ENCODE results near the gene TRIP13. TPM values are rescaled to one million over a fixed set of nuclear protein-coding genes. Genes with fewer than 3 reads are reported as not detected.

TRIP13 gene
- total RNA-seq, 1 experiment from 2014 or later = 42.6 TPM

GRCh38 chr5:961002-961710 lies 68.5 kb downstream of the TRIP13 start:
- Histone ChIP-seq H3K27me3 (ENCODE audit: insufficient read depth, low read length) (no peaks in the 10 kb centered on the region), H3K79me2 (ENCODE audit: insufficient read depth, low read length) (no peaks in the 10 kb centered on the region), H4K91ac (ENCODE audit: insufficient read length, low read depth, low read length) (no peak overlapping the region), H4K5ac (ENCODE audit: insufficient read length, low read depth, low read length) (no peak overlapping the region), H2AFZ (ENCODE audit: low read length) (no peak overlapping the region), H3K9me3 (ENCODE audit: control insufficient read depth, low read depth, low read length) (no peaks in the 10 kb centered on the region), H3K27ac (ENCODE audit: insufficient read length, low read depth, low read length) (no peak overlapping the region), H3K23me2 (ENCODE audit: insufficient read length, low read depth, low read length, poor library complexity, severe bottlenecking) (no peaks in the 10 kb centered on the region), H3K18ac (ENCODE audit: insufficient read length, low read depth, low read length) (no peak overlapping the region), H4K20me1 (ENCODE audit: control insufficient read depth, insufficient read depth, insufficient read length) (no peaks in the 10 kb centered on the region), H3T11ph (ENCODE audit: low read length) (no peak overlapping the region), H3K14ac (ENCODE audit: insufficient read depth, low read length) (no peak overlapping the region; the same call in 1 of the 2 replicates), H2BK120ac (ENCODE audit: low read depth, low read length, poor library complexity, severe bottlenecking) (no peak overlapping the region), H3K9ac (ENCODE audit: extremely low read depth, insufficient read length, low read length) (no peak overlapping the region), H3K79me1 (ENCODE audit: insufficient read depth, low read depth, low read length, poor library complexity, severe bottlenecking) (no peaks in the 10 kb centered on the region), H4K8ac (replicated peaks; ENCODE audit: insufficient read length, low read depth, low read length) (no peak overlapping the region), H2BK12ac (ENCODE audit: insufficient read length, low read depth, low read length) (no peak overlapping the region), H3K4me2 (ENCODE audit: insufficient read depth, insufficient read length, low read length) (no peak overlapping the region), H3K4me1 (ENCODE audit: insufficient read depth, low read length) (no peaks in the 10 kb centered on the region), H2BK5ac (ENCODE audit: insufficient read length, low read length) (no peak overlapping the region), H3K56ac (ENCODE audit: insufficient read length, low read depth, low read length) (no peak overlapping the region), H2BK15ac (ENCODE audit: low read depth, low read length) (no peak overlapping the region), H3K4ac (ENCODE audit: low read depth, low read length) (no peak overlapping the region), H2BK20ac (ENCODE audit: low read depth, low read length, poor library complexity, severe bottlenecking) (no peak overlapping the region), H3K23ac (ENCODE audit: insufficient read length, low read depth, low read length) (no peak overlapping the region), H2AK5ac (ENCODE audit: insufficient read length, low read length) (no peak overlapping the region)
- no peaks in the 10 kb centered on the region; a peak in 1 of 7 replicates for H3K36me3 Mint-ChIP-seq (ENCODE audit: insufficient read depth in 1 of 3, low read depth in 3 of 3)
- peaks cover 5% of the 10 kb centered on the region for H3K27me3 Mint-ChIP-seq (ENCODE audit: low read depth)
- H3K4me3 Mint-ChIP-seq = no peak overlapping the region
- no CpG with 5 or more reads among the region's 27 CpGs for WGBS (ENCODE audit: extremely low coverage, insufficient read length, low lambda C conversion rate)
- no peak overlapping the region; a peak in 1 of 7 replicates for H3K27ac Mint-ChIP-seq
- 0 out of 4 replicates have a peak, but pooled peaks cover 0 to 2% of the 10 kb centered on the region in 2 experiments for H3K4me1 Mint-ChIP-seq
- no peak for TF ChIP-seq CTCF (conservative IDR thresholded peaks at IDR 0.05)
- peak; percentile 15 for DNase-seq
- no peaks in the 10 kb centered on the region for H3K9me3 Mint-ChIP-seq

Data from H9 (cell line).